ENCODE data around the gene ZFAND6. TPM values are rescaled to one million over a fixed set of nuclear protein-coding genes. Genes with fewer than 3 reads are reported as not detected.

Gene ZFAND6
- 122 and 127 TPM in 2 replicates for total RNA-seq

GRCh38 chr15:80058851-80059785, at the start of gene ZFAND6:
Gene ZFAND6, plus strand, starts transcription at chr15:80059676. Its CDS starts 60,669 bp downstream, at chr15:80120345.

GRCh38 chr15:80152896-80153876, 93.7 kb downstream of the ZFAND6 start, which contains the start of gene FAH:
Gene FAH, plus strand, starts transcription at chr15:80152999. Its CDS starts 56 bp downstream, at chr15:80153055.

Small RNAs within 50 kb of the gene (small RNA-seq; reads per million reads assigned to genes)
- not detected for gene RF00017

Other genes starting within 250 kb of the ZFAND6 start
- gene MTHFS, start 162.7 kb upstream of the ZFAND6 start, total RNA-seq = 10.1 and 10.2 TPM in 2 replicates
- gene BCL2A1, start 88.5 kb upstream of the ZFAND6 start, total RNA-seq = 1.4 TPM in 1 of 2 replicates, not detected in the other
- gene FAH, start 93.3 kb downstream of the ZFAND6 start, total RNA-seq = 10.5 and 13.4 TPM in 2 replicates
- not detected in 2 replicates for gene CTXND1, start 192.5 kb downstream of the ZFAND6 start, total RNA-seq

Data from vein endothelial cell (primary cell).